Activated CD4-positive, alpha-beta T cell treated with anti-CD3 and anti-CD28 coated beads, Interleukin-2, Interleukin-6, amounts not matched to agents 100 ng/mL and 50 ng/mL, durations not matched to agents 16 hours and 8 hours (primary cell): ENCODE measurements around the gene TMEM150C.

Source experiments
- DNase-seq: peaks from one replicate; pipeline ENCODE4 v3.0.0-alpha.2; 2020

Gene TMEM150C

DNA sequence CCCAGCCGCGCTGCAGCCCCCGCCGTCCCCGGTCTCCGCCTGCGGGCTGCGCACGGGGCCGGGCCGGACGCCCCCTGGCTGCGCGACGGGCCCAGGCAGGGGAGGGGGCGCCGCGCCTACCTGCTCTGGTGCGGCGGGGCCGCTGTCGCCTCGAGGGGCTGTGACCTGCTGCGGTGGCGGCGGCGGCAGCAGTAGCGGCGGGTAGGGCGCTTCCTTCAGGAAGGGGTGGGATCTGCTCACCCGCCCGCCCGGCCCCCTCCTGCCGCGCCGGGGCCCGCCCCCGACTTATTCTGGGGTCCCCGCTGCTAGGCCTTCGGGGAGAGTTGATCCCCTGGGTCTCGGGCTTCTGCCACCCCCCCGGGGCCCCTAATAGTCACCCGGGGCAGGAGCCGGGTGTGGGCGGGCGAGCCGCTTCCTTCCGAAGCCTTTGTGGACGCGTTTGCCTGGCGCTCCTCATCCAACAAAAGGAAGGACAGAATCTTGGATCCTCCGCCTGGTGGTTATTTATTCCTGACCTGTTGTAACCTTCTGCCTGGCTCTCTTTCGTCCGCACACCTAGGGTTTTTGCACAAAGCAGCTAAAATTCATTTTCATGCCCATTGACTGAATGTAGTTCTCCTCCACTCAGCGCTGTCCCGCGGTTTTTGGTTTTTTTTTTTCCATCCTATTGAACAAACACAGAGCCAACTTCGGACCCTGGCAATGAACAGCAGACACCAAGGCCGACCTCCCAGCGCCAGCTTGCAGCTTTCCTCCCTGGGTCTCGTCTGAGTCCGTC lies at the start of gene TMEM150C:
Gene TMEM150C, minus strand, starts transcription at position 203 of the 778 bp plus-strand sequence. CDS start 57,331 bp downstream, outside the sequence.
- no peak for DNase-seq

DNA sequence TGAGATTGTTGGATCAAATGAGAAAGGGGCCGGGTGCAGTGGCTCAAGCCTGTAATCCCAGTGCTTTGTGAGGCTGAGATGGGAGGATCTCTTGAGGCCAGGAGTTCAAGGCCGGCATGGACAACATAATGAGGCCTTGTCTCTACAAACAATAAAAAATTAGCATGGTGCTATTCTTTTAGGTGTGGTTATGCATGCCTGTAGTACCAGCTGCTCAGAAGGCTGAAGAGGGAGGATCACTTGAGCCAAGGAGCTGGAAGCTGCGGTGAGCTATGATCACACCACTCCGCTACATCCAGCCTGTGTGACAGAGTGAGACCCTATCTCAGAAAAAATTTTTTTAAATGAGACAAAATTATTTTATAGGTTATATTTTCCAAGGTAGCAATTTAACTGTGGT lies 49.7 kb upstream of the TMEM150C start:
- no peak for DNase-seq

DNA sequence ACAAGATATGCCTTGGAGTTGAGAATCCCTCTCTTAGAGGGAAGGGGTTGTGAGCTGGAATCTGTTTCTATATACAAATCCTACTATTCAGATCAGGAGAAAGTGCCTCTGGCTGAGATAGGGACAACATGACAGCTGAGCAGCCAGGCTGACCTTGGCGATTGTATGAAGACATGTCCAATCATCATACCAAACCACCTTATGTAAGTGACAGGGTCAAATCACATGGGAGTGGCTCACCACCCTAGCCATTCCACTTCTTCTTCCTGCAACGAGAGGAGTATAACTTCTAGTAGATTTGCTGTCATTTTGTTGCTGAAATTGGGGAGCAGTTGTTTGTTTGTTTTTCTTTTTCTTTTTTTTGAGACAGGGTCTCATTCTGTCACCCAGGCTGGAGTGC lies 48.3 kb upstream of the TMEM150C start:
- no peak for DNase-seq

DNA sequence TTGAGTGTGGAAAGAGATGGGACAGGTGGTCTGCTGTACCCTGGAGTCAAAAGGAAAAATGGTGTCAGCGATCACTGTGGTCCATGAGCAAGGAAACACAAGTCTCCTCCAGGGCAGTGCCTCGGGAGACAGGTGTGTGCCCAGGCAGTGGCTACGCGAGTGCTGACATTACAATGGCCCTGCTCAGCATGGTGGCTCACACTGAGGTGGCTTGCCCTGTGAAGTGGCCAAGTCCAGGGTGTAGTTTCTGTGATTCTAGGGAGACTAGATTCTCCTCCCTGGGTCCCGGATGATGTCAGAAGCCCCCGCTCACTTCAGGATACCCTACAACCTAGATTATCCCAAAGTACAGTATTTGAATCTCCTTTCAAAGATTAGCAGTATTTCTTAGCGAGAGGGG lies 44.8 kb upstream of the TMEM150C start:
- DNase-seq, result no peak

DNA sequence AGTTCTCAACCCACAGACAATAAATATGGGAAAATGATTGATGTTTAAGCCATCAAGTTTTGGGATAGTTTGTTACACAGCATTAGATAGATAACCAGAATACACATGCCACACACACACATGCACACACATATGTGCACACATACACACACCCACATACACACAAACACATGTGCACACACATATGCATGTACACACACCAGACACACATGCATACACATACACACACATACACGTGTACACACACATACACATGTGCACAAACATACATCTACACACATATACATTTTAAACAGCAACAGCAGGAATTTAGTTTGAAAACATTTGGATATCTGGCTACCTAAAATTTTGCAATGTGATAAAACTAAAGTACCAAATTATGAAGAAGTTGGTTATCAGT lies 42.7 kb upstream of the TMEM150C start:
- no peak for DNase-seq

DNA sequence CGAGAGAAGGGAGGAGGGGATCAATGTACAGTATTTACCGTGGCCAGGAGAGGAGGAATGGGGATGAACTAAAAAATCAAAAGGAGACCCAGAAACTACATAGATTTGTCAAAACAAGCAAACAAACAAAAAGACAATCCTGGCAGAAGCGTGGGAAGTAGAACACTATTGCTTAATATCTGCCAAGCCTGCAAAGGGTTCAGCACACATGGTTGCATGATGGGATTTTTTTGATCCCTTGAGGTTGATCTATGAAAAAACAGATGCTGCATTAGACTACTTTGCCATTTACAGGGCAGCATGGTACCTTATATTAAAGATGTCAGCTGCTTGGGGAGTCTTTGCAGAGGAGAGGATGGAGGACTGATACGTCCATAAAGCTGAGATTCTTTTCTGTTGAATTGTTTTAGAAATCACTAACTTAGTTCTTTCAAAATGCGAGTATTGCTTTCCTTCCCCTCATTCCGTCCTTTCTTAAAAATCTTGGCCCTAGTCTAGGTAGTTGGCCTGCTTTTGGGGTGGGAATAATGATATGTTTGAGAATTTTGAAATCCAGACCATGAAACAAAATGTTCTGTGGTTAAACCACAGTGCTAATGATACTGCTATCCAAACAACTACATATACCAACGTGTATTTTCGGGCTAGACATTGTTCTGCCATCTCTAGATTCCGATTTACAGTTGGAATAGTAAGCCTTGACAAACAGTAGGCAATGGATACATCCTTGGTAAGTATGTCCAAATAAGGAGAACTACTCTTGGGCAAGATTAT lies 39.6 kb upstream of the TMEM150C start:
- DNase-seq, result no peak

DNA sequence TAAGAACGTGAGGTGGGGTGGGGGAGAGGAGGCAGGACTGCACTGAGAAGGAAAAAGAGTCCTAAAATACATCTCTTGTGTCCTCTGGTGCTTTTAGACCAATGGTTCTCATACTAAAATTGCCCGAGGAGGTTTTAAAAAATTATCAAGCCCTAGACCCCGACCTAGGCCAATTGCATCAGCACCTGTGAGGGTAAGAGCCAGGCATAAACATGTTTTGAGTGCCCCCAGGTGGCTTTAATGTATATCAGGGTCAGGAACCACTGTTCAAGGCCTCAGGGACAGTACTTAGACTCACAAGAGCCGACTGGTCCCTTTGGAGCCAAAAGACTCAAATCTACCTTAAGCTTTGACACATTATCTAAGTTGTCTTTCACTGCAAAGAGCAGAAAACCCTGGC lies 37.5 kb upstream of the TMEM150C start:
- no peak for DNase-seq

DNA sequence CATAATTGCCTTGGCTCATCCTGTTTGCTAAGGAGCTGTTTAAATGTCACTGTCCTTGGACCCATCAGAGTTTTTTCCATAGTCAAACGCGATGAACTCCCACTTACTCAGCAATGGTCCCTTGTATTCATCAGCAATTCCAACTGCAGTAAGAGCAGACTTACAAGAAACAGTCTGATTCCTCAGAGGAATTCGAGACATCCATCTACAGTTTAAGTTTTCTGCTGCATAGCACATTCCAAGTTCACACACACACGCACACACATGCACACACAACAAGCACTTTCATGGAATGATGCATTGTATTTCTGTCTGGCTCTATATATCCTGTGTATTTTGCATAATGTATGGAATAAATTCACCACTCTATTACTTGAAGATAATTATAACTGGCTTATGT lies 32.7 kb upstream of the TMEM150C start:
- DNase-seq, result no peak

DNA sequence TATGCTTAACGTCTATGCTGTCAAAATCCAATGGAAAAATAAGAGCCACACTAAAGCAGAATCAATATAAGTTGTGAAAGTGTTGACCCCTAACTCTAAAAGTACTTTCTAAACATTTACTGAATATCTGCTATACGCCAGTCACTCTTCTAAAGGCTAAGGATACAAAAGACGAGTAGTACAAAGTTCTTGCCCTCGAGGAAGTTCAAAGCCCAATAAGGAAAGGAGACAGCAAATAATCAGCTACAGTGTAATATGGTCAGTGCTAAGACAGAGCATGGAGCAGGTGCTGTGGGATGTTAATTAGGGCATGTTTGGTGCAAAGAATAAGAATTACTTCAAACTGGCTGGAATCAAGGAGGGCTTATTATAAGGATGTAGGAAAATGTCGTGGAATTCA lies 31.6 kb upstream of the TMEM150C start:
- DNase-seq, result no peak

DNA sequence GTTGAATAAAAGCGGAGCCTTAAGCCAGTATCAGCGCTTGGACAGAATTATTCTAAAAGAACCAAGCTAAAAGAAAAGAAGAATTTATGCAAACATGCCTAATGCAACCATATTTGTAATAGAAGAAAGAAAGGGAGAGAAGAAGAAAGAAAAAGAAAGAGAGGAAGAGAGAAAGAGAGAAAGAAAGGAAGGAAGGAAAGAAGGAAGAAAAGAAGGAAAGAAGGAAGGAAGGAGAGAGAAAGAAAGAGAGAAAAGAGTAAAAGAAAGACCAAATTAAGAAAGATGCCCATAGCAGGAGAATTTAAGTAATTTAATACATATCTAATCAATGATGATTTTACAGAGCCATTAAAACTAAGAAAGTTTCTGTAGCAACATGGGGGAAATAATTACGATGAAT lies 30.9 kb upstream of the TMEM150C start:
- no peak for DNase-seq

DNA sequence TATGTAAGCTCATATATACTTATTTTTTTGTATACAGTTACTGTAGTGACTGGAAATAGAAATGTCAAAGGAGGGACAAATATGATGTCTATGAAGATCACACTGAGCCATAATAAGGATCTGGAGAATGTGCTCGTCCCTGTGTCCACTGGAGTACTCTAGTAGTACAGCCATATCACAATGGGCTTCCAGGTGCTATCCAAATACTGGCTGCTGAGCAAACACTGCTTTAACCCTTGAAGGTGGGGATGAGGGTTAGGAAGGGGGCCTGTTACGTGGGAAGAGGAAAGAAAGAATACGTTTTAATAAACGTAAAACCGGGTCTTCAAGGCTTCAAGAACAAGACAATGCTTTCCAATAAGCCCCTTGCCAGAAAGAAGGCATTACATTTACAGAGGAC lies 29.8 kb upstream of the TMEM150C start:
- no peak for DNase-seq

DNA sequence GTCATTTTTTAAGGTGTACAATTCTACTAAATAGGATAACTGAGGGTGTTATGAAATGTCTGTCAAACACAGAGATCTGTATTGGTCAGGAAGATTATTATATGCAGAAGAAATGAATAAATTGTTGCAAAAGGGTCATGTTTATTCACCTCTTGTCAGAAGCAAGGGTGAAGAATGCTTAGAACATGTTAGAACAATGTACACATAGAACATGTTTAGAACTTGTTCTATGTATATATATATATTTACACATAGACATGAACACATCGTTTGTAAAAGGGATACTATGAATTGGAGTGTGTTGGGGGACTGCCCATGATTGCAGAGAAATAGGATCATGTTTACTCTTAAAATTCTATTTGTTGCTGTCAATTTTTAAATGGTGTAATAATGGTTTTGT lies 28.0 kb upstream of the TMEM150C start:
- no peak for DNase-seq

DNA sequence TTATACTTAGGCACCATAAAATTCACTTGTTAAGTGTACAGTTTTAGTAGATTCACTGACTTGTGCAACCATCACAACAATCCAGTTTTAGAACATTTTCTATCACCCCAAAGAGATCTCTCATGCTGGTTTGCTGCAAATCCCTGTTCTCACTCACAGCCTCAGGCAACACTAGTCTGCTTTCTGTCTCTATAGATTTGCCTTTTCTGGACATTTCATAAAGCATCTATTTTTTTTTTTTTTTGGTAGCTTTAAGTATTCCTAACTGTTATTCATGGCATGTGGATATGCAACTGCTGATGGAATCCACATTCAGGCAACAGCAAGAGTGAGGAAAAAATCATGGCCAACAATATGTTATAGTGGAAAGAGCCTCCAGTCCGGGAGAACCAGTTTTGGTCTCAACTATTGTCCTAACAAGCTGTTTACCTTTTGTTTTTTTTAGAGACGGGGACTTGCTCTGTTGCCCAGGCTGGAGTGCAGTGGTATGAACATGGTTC lies 27.0 kb upstream of the TMEM150C start:
- DNase-seq, result no peak

DNA sequence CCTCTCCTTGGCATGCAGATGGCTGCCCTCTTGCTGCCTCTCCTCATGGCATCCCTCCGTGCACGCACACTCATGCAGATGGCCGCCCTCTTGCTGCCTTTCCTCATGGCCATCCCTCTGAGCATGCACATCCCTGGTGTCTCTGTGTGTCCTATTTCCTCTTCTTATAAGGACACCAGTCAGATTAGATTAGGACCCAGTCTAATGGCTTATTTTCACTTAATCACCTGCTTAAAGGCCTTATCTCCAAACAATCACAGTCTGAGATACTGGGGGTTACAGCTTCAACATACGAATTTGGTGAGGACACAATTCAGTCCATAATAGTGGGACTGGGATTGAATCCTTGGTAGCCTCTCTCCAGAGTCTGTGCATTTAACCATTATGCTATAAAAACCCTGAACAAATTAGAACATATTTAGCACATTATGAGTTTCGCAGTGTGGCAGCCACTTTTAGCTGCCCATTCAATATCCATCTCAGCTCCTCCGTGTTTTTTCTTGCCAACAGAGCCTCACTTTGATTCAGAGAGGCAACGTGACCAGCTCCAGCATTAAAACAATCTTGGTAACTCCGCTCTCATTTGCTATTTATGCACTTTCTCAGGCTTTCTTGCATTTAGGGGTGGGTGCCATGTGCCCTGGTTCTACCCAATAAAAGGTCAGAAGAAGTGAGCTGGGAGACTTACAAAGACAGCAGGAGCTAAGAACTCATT lies 26.2 kb upstream of the TMEM150C start:
- DNase-seq, result no peak

DNA sequence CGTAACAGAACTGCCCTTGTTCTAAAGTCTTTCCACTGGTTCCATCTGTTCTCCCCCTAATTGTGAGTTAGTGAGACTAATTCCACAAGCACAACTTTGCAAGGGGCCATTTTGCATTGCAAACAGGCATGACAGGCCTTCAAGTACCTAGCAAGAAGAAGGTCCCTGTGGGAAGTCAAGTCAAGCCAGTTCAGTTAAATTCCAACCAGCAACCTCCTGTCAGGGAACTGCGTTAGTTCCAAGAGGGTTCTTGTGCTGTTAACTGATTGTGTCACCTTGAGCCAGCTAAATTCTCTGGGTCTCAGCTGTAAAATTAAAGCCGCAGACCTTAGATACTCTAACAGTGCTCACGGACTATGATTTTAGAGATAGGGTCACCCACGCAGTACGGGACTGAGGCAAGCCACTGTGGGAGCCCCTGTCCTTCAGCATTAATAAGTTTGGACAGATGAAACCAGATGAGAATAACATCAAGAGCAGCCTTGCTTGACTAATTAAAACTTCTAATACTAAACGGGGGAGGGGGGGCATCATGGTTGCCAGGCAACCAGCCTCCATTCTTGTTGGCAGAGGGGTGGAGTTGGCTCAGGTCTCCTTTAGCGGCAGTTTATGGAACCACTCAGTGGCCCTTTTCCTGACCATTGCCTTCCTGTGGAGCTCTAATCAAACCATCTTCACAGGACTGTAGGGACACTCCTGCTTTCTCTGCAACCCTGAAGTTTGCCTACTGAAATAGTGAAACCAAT lies 24.1 kb upstream of the TMEM150C start:
- DNase-seq, result no peak

DNA sequence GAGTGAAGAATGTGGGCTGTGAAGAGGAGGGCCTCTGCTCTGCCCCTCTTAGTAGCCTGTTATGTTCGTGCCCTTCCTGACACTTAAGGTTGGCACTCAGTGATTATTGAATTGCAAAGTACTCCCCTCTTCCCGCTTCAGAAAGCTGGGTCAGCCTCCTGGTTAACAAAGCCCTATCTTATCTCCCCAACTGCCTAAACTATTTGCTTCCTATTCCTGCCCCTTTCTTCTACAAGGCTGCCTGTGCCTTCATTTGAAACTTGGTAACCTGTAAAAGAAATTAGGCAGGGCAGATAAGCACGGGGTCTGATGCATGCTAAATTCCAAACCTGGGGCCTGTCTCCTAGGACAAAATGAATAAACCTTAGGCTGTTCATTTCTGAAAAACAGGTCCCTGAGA lies 23.1 kb upstream of the TMEM150C start:
- no peak for DNase-seq

DNA sequence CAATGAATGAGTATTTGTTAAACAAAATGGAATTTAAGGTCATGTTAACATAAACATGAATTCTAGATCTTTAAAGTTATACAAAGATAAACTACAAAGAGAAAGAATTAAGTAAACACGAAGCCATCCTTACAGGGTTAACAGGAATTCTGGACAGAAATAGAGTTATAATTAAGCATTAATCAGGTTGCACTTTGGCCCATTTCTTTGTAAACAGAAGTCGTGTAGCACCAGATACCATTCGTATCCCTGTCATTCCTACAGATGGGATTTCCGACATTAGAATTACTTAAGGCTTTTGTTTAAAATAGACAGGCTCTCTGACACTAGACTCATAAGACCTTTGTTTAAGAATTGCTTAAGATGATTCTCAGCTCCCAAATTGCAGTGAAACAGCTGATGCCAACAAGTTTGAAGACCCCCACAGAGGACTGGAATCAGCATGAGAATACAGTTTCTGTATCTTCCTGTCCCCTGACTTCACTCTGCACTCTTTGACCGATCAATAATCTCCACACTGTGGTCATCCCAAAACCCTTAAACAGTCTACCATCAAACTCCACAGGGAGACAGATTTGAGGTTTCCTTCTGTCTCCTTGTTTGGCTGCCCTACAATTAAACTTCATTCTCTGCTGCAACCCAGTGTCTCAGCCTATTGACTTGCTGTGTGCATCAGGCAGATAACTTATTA lies 22.3 kb upstream of the TMEM150C start:
- DNase-seq, result no peak

DNA sequence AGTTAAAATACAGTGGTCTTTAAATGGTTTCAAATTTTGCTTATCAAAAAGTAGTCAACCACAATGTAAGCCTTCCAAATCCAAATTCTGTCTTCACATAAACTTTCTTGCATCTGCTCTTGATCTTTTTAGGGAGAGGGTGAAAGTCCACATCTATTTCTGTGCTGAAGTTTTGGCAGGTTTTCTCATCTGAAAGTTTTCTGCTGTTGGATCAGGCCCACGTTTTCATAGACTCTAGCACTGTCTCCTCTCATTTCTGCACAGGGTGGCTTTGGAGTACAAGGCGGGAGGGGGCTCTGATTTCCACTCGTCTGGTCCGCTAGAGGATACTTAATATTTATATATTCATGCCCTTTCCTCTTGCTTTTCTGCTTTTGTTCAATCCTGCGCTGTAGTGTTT lies 18.1 kb upstream of the TMEM150C start:
- no peak for DNase-seq

DNA sequence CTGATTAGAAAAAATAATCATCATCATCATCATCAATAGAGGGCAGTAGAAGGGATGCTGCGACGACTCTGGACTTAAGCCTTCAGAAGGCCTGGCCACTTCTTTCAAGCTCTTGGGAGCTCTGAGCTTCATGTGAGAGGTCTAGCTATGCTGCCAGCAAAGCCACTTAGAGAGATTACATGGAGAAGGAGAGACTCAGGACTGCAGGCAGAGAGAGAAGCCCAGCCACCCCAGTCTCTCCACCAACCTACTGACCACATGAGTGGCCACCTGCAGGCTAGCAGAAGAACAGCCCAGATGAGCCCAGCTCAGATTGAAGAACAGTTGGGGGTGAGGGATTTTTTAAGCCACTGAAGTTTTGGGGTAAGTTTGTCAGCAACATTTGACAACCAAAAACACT lies 17.1 kb upstream of the TMEM150C start:
- no peak for DNase-seq

DNA sequence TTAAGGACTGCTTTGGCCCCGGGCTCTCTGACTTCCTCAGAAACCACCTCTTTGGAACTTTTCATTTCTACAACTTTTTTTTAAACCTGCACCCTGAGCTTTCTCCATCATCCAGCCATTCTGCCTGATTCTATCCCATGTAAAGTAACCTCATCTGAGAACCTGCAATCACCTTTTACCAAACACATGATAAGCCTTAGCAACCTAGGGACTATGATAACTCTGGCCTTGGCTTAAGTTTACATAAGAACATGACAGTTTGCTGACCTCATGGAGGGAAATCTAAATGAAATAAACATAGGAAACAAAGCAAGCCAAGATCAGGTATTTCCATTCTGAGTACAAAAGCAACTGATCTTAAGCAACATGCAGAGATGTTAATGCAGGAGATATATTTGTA lies 15.7 kb upstream of the TMEM150C start:
- DNase-seq, result no peak

DNA sequence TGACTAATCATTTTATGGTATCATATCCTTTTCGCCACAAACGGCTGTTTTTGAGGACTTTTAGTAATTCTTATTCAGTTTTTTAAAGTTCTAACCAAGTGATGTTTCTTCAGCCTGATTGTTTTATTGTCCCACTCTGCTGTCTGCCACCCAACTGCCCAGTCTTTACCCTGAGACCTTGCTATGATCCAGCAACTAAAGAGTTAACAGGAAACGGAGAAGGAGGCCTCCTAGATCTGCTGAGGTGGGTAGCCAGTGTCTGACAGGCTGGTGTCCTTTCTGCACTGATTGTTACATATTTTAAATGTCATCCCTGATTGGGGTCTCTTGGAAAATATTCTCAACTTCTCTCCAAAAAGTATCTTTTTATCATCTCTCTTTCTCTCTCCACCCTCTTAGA lies 7.9 kb upstream of the TMEM150C start:
- DNase-seq, result no peak

DNA sequence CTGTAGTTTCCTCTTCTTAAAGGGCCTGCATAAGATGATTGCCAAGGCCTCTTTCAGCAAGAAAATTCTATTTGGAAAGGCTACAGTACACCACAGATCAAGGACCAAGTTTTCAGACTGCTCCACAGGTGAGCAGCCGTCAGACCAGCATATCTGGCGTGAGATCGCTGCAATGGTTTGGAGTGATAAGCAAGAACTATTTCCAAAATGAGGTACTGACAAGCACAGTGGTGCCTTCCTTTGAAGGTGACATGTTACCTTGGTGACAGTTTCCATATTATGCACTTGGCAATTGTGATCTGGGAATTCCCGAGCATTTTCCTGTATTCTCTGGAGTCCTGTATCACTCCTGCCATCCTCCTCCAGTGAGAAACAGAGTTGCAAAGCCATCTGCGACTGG lies 7.3 kb upstream of the TMEM150C start:
- no peak for DNase-seq
